Measurements from ENCODE around the gene ZNF536.

Gene ZNF536

DNA sequence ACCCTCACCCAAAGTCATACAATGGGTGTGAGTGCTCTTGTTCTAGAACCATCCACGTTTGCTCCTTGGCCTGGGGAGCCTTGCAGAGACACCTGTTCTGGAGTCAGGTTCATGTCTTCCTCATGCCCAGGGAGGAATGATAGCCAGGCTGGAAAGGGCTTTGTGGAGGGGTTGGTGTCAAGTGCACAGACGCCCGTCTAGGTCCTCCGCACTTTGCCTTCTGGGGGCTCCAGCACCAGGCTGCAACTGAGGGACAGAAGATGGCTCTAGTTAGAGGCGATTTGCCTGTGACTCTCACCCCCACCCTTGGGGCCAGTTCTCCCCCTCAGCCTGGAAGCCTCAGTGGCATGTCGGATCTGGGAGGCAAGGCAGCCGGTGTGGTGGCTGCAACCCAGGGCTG, 47.2 kb upstream of the ZNF536 start:
- Histone ChIP-seq H3K79me2 (ENCODE audit: low read length) (no peaks in the 10 kb centered on the region), H3K9ac (ENCODE audit: low read length) (no peak overlapping the region), H2AFZ (ENCODE audit: low read length) (no peak overlapping the region), H3K27ac (ENCODE audit: low read length) (no peak overlapping the region), H3K9me2 (replicated peaks; ENCODE audit: insufficient read depth, low read length) (no peaks in the 10 kb centered on the region), H3K4me1 (ENCODE audit: low read length) (no peaks in the 10 kb centered on the region), H4K20me1 (ENCODE audit: insufficient read depth, low read length) (no peaks in the 10 kb centered on the region), H3F3A (ENCODE audit: insufficient read depth, low read length) (no peaks in the 10 kb centered on the region), H3K27me3 (replicated peaks; ENCODE audit: insufficient read depth, low read length) (peaks cover 68% of the 10 kb centered on the region), H3K36me3 (replicated peaks; ENCODE audit: insufficient read depth, low read length) (no peaks in the 10 kb centered on the region), H3K9me3 (replicated peaks; ENCODE audit: insufficient read depth, low read length) (no peaks in the 10 kb centered on the region), H3K4me2 (ENCODE audit: low read depth, low read length) (no peak overlapping the region), H3K4me3 (ENCODE audit: low read length) (no peak overlapping the region)
- DNase-seq: no peak
- no peak for TF ChIP-seq EZH2phosphoT487 (IDR thresholded peaks at IDR 0.05; ENCODE audit: low read length)
- TF ChIP-seq EZH2 (optimal IDR thresholded peaks at IDR 0.05; ENCODE audit: low read depth, low read length): no peak
- TF ChIP-seq, protein P1, sequence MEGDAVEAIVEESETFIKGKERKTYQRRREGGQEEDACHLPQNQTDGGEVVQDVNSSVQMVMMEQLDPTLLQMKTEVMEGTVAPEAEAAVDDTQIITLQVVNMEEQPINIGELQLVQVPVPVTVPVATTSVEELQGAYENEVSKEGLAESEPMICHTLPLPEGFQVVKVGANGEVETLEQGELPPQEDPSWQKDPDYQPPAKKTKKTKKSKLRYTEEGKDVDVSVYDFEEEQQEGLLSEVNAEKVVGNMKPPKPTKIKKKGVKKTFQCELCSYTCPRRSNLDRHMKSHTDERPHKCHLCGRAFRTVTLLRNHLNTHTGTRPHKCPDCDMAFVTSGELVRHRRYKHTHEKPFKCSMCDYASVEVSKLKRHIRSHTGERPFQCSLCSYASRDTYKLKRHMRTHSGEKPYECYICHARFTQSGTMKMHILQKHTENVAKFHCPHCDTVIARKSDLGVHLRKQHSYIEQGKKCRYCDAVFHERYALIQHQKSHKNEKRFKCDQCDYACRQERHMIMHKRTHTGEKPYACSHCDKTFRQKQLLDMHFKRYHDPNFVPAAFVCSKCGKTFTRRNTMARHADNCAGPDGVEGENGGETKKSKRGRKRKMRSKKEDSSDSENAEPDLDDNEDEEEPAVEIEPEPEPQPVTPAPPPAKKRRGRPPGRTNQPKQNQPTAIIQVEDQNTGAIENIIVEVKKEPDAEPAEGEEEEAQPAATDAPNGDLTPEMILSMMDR (IDR thresholded peaks at IDR 0.05; ENCODE audit: low read length): no peak

DNA sequence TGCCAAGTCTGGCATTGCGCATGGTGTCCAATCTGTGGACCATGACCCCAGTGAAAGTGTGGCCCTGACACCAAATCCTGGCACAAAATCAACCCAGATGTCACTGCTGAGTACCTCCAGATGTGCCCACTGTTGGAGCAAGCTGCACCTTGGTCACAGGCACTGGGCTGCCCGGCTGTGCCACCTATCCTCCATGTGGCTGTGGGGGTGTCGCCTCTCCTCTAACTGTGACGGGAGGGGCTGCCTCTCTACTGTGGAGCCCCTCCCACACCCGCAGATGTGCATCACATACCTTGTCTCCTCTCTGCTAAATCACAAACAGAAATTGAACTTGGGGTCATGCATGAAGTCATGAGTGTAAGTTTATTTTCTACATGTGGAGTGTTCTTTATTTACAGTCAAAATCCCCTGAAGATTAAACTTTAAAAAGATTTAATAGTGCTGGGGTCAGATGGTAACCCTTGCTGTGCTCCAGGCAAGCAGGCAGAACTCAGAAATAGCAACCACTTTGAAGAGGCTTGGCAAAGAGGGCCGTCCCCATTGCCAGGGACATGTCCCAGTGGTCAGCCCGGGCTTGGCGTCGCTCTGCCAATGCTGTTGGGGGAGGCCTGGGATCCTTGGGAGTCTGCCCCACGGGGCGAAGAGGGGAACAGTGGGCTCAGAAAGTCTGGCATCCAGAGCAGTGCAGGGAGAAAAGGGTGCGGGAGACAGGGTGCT, 46.4 kb upstream of the ZNF536 start:
- Histone ChIP-seq H3K27ac (ENCODE audit: low read length) (no peak overlapping the region), H3K9me3 (replicated peaks; ENCODE audit: insufficient read depth, low read length) (no peaks in the 10 kb centered on the region), H3K9ac (ENCODE audit: low read length) (no peak overlapping the region), H3F3A (ENCODE audit: insufficient read depth, low read length) (no peaks in the 10 kb centered on the region), H2AFZ (ENCODE audit: low read length) (no peak overlapping the region), H3K79me2 (ENCODE audit: low read length) (no peaks in the 10 kb centered on the region), H3K36me3 (replicated peaks; ENCODE audit: insufficient read depth, low read length) (no peaks in the 10 kb centered on the region), H3K4me3 (ENCODE audit: low read length) (no peak overlapping the region), H3K27me3 (replicated peaks; ENCODE audit: insufficient read depth, low read length) (peaks cover 59% of the 10 kb centered on the region), H4K20me1 (ENCODE audit: insufficient read depth, low read length) (no peaks in the 10 kb centered on the region), H3K4me1 (ENCODE audit: low read length) (no peaks in the 10 kb centered on the region), H3K9me2 (replicated peaks; ENCODE audit: insufficient read depth, low read length) (no peaks in the 10 kb centered on the region), H3K4me2 (ENCODE audit: low read depth, low read length) (no peak overlapping the region)
- DNase-seq: no peak
- TF ChIP-seq EZH2 (optimal IDR thresholded peaks at IDR 0.05; ENCODE audit: low read depth, low read length): no peak
- TF ChIP-seq EZH2phosphoT487 (IDR thresholded peaks at IDR 0.05; ENCODE audit: low read length): no peak
- TF ChIP-seq, protein P1 (IDR thresholded peaks at IDR 0.05; ENCODE audit: low read length): no peak

DNA sequence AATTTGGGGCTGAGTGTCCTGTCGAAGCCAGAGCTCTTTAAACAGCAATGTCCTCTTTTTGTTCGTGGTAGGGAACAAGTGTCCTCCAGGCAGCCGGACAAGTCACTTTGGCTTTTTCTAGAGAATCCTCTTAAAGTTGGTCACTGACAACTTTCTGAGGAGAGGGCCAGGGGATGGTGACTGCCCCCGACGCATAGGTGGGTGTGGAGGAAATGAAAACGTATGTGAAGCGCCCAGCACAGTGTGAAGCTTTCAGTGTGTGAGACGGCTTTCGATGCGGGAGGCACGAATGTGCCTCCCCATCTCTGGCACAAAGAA, 45.8 kb upstream of the ZNF536 start:
- H3K9ac ChIP-seq (ENCODE audit: low read length): no peak overlapping the region
- no peaks in the 10 kb centered on the region for H3K79me2 ChIP-seq (ENCODE audit: low read length)
- no peaks in the 10 kb centered on the region for H4K20me1 ChIP-seq (ENCODE audit: insufficient read depth, low read length)
- H3K4me3 ChIP-seq (ENCODE audit: low read length): no peak overlapping the region
- DNase-seq: no peak
- no peak overlapping the region for H2AFZ ChIP-seq (ENCODE audit: low read length)
- H3K4me1 ChIP-seq (ENCODE audit: low read length): no peaks in the 10 kb centered on the region
- no peak overlapping the region for H3K27ac ChIP-seq (ENCODE audit: low read length)
- H3F3A ChIP-seq (ENCODE audit: insufficient read depth, low read length): no peaks in the 10 kb centered on the region
- H3K27me3 ChIP-seq (replicated peaks; ENCODE audit: insufficient read depth, low read length): peaks cover 54% of the 10 kb centered on the region
- no peaks in the 10 kb centered on the region for H3K36me3 ChIP-seq (replicated peaks; ENCODE audit: insufficient read depth, low read length)
- TF ChIP-seq EZH2 (optimal IDR thresholded peaks at IDR 0.05; ENCODE audit: low read depth, low read length) (no peak), EZH2phosphoT487 (IDR thresholded peaks at IDR 0.05; ENCODE audit: low read length) (no peak)
- TF ChIP-seq, protein P1 (IDR thresholded peaks at IDR 0.05; ENCODE audit: low read length): no peak
- H3K9me3 ChIP-seq (replicated peaks; ENCODE audit: insufficient read depth, low read length): no peaks in the 10 kb centered on the region
- H3K4me2 ChIP-seq (ENCODE audit: low read depth, low read length): no peak overlapping the region
- H3K9me2 ChIP-seq (replicated peaks; ENCODE audit: insufficient read depth, low read length): no peaks in the 10 kb centered on the region
